ENCODE measurements around the gene PCSK5.

The PCSK5 gene

DNA sequence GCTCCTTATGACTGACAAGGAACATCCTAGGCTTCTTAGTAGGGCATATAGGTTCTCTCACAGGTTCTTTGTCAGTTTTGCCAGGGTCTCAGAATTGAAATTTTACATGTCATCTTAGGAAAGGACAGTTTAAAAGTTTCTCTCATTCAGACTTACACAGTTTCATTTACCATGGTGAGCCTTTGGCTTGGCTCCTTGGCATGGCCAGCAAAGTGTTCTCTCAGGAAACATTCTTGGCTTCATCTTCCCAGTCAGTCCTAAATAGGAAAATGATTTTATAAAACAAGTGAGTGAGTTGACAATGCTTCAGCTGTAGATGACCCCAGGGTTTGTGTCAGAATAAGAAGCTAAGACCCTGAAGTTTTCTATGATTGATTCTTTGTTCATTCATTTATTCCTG, 191.6 kb downstream of the PCSK5 start:
- DNase-seq (ENCODE audit: low read depth) = no peak

DNA sequence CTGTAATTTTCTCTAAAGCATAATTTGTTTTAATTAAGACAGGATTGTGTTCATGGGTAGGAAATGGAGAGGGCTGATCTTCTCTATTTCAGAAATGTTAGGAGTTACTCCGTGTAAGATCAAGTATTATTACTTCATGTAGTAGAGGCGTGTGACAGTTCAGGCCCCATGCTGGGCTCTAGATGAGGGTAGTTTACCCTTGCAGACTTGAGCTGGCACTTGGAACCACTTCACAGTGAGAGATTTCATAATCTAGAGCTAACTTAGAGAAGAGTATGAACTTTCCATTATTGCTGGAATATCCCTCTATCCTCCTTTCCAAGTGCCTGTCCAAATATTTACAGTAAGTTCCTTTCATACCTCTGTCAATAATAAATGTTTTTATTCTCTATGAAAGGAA, 195.1 kb downstream of the PCSK5 start:
- DNase-seq (ENCODE audit: low read depth) = no peak

DNA sequence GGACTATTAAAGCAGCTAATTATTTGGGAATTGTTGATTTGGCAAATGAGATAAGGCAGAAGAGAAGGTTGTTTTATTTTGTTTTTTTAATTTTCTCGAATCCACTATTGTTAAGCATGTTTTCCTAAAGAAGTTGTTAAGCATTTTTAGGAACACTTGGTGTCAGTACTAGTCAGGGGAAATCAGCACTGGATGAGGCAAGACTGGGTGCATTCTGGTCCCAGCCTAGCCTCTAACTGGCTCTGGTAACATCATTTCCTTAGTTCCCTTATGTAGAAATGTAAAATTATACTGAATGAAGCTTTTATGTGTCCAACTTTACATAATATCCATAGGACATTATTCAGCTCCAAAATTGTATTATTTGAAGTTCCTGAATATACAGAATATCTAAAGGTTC, 196.1 kb downstream of the PCSK5 start:
- no peak for DNase-seq (ENCODE audit: low read depth)

DNA sequence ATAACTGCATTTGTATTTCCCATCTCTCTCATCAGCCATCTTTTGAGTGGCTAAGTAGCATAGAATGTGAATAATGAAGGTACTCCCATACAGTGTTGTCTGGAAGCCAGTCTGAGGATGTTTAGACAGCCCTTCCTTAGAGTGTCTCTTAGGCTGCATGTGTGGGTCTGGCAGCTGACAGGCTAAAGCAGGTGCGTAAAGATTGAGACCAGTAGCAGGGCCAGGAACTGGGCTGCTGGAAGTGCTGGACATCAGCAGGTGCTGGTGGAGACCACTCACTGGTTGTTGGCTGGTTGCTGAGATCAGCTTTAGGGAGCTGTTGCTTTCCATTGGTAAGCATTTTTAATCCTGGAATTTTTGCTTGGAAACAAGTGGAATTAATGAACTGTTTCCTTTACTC, 197.5 kb downstream of the PCSK5 start:
- no peak for DNase-seq (ENCODE audit: low read depth)

DNA sequence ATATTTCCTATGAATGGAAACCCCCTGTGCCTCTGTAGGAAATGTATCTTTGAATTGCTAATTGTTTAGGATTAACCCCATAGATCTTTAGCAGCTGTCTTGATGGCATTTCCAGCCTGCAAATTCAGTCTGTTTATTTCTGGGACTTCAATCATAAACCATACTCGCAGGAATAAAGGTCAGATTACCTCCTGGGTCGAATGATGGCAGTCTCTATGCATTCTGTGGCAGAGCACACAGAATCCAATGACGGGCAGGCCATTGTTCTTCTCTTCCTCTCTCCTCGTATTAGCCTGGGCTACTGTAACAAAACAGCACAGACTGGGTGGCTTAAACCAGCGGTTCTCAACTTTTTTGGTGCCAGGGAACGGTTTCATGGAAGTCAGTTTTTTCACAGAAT, 199.9 kb downstream of the PCSK5 start:
- no peak for DNase-seq (ENCODE audit: low read depth)

DNA sequence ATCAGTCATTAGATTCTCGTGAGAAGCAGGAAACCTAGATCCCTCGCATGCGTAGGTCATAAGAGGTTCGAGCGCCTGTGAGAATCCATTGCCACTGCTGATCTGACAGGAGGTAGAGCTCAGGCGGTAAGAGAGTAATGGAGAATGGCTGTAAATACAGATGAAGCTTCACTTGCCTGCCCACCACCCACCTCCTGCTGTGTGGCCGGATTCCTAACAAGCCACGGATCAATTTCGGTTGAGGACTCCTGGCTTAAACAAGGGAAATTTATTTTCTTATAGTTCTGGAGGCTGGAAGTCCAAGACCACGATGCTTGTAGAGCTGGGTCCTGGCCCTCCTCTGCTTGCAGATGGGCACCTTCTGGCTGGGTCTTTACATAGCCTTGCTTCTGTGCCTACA, 200.4 kb downstream of the PCSK5 start:
- DNase-seq (ENCODE audit: low read depth) = no peak

DNA sequence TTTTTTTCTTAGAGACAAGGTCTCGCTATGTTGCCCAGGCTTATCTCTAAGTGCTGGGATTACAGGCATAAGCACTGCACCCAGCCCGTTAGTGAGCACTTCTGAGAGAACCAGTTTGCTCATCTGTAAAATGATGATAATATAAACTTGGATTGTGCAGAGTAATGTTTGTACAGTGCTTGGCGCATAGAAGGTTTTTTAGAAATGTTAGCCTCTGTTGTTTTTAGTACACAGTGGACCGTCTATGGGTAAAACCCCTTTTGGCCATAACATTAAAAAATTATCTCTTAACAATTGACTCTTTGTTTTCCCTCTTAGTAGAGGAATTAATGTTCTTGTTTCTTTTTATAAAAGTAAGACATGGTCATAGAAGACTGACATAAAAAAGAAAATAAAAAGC, 202.1 kb downstream of the PCSK5 start:
- DNase-seq (ENCODE audit: low read depth) = no peak

DNA sequence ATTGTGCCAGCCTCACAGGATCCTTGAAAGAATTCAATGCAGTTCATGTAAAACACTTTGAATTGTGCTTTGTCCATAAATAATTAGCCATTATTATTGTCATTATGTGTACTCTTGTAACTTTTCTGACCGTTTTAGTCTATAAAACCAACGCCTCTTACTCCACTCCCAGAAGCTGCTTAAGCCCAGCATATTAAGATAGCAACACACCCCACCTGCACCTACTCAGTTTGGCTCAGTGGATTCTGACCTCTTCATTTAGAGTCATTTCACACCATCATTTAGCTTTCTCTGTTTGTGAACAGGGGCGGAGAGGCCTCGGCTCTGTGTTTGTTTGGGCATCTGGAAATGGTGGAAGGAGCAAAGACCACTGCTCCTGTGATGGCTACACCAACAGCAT, 205.1 kb downstream of the PCSK5 start:
- no peak for DNase-seq (ENCODE audit: low read depth)

DNA sequence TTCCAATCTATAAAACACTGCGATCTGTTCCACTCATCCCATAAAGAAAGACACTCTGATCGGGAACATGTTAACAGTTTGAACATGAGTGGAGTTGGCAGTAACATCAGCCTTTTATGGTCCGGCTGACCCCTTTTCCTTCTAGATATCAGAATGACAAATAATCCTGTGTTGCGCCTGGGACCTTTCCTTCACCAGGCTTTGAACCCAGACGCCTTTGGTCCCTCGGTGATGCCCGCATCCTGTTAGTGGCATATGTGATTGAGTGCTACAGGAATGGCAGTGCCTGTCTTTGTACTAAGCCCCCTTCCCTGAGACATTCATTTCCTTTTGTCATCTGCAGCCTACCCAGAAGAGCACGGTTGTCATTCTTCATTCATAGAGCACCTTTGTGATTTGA, 209.0 kb downstream of the PCSK5 start:
- DNase-seq (ENCODE audit: low read depth) = no peak

DNA sequence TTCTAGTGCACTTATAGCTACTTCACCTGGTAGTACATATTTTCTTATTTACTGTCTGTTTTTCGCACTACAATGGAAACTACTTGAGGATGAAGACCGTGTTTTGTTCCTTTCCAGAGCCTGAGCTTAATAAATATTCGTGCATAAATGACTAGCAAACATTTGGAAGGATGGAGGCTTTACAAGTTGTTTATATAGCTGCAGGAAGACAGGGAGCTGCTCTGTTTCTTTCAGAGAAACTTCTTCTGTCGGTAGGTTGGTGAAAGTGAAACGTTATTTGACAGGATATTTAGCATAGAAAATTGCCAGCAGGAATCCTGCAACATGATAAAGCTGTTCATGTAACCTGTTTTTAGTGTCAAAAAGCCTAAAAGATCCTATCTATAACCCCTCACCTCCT, 210.6 kb downstream of the PCSK5 start:
- no peak for DNase-seq (ENCODE audit: low read depth)

DNA sequence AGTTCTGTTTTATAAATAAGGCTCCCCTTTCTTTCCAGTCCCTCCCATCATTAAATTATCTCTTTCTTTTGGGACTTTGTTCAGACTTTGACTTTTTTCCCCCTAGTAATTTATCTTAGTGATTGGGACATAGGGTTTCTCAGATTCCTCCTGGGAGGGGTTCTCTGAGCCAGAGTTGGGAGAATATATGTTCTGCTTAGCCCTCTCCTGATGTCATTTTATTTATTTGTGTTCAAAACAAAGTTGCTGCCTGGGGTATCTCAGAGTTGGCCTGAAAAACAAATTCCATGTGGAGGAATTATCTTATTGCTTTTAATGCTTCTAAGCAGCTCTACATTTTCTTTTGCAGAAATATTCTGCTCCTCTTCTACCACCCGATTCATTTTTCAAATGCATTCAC, 211.0 kb downstream of the PCSK5 start:
- no peak for DNase-seq (ENCODE audit: low read depth)

DNA sequence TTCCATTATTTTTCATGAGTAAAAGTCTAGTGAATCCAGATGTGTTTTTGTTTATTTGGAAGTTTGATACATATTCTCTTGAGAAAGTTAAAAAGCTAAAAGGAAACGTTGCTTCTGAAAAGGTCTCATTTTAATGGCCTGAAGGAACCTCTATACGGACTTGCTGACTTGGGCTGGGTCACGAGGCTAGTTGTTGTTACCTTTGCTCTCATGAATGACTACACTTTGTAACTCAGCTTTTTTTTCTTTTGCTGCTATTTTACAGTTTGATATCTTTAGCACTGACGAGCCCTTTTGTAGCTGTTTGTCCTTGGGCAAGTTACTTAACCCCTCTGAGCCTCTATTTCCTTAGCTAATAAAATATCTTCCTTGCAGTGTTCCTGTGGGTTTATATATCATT, 211.5 kb downstream of the PCSK5 start:
- no peak for DNase-seq (ENCODE audit: low read depth)

DNA sequence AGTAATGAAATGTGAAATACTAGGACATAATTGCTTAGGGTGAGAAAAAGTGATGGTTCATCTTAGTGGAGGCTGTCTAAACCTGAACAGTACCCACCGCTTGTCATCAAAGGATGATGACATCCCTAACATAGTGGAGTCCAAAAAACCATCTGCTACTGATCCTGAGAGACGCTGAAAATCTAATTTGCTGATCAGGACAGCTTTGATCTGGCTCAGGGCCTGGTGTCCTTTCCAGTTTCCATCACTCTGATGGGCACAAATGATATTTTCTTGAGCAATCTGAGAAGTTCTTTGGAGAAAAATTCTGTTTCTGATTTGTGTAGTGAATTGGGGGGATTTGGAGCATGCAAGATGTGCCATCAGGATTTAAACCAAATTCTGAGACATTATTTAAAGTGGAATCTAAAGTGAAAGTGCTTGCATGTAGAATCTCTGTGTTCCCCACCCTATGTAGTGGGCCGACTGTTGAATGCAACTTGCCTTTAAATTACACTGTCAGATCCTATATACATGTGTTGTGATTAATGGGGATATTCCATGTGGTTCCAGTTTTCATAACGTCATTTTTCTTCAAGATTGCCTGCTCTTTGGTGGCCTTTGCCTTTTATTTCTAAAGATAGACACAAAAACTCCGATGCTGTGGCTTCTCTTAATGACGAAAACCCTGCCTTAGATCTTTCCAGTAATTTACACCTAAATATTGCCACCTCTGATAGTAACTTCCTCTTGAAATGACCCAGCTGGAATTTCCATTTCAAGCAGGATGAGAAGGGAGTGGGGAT, 213.2 kb downstream of the PCSK5 start:
- DNase-seq (ENCODE audit: low read depth) = no peak

DNA sequence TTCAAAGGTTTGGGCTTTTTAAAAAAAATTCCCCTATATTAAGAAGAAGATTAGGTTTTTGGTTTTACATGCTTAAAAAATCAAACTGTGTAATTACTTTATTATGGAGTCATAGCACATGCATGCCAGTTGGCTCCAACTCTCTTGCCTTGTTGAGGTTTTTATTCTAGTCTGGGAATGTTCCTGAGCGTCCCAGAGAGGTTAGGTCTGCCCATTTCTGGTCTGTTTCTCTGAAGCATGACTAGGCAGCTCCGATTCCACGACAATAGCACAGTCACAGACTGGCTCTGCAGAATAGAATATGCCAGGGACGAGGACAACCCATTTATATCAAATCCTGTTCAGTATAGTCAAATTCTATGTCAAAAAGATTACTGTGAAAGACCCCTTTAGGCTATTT, 217.0 kb downstream of the PCSK5 start:
- no peak for DNase-seq (ENCODE audit: low read depth)

DNA sequence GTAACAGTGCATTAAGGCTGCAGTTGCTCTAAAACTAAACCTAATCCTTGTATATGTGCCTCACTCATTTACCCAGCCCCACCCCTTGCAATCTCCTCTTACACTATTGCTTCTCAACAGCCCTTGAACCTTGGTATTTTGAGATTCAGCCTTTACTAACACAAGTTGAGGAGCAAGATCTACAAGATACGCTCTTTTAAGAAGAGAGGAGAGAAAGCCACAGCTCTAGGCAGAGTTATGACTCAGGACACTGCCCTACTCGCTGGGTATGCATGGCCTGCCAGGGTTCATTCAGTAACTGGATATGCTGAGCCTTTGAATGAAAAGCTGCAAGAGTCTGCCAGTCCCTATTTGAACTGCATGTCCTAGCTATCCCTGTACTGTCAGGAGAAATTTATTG, 219.5 kb downstream of the PCSK5 start:
- DNase-seq (ENCODE audit: low read depth) = no peak

DNA sequence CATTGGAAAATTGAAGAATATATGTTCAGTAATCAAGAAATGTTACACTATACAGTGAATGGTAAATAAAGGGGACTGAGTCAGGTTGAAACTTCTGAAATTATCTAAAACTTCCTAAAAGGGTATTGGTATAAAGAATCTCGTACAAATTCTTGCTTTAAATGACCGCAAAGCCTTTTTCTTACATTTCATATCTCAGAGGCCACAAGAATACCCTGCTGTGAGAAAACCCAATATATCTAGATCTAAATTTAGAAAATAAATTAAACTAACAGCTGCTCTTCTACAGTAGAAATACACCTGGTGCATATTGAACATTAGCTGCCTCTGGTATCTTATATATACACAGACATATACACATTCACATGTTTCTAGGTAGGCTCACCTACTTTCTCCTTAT, 221.7 kb downstream of the PCSK5 start:
- DNase-seq (ENCODE audit: low read depth) = no peak

DNA sequence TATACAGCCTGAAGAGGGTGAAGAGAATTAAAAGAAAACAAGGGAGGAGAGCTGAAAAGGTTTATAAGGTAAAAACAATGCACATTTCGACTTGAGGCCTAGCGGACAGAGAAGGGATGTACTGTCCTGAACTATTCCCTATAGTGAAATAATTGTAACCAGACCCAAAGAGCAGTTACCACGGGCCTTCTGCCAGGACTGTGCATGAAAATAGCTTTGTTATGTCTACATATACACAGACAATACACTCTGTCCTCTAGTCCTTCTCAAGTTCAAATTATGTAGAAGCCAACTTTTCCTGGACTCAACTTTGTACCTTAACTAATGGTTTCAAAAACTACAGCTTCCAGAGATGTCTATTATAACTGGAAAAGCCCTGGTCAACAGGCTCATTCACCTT, 223.7 kb downstream of the PCSK5 start:
- no peak for DNase-seq (ENCODE audit: low read depth)

DNA sequence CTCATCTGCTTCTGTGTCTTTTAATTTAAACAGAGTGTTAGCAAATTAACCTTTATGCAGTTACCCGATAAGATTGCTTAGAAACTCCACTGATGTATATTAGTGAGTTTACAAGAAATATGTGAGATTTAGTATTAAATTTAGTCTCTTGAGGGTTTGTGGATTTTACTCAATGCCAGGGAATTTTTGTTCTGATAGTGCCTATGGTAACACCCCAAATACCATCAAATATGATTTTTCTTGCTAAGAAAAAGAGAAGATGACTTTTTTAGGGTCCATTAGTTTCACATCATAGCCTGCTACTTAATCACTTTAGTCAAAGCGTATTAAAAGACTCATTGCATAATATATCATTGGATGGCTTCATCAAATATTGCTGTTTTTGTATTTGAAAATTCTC, 224.9 kb downstream of the PCSK5 start:
- DNase-seq (ENCODE audit: low read depth) = no peak

DNA sequence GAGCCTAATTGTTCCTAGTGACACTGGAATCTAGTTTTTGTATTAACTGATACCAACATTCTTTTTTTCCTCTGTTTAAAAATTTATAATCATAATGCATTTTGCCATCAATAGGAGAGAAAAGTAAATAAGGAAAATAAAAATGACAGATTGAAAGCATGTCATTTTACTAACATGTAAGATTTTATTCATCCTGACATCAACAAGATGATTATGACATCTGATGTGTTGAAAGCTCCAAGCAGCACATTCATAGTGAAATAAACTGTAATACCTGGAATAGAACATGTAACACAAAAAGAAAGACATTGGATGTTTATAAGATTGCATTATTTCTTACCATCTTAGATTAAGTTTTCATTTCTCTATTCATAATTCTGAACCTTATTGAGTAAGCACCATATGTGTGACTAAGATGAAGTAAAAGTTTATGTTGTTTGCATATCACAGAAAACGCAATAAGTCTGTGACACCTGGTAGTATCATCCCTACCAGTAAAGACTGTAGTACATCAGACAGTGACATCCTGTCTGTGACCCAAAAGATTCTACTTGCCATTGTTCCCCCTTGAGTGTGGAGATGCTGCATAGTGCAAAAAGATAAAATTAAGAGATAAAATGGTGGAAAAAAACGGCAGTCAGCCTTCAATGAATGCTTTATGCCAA, 225.6 kb downstream of the PCSK5 start:
- DNase-seq (ENCODE audit: low read depth) = no peak

DNA sequence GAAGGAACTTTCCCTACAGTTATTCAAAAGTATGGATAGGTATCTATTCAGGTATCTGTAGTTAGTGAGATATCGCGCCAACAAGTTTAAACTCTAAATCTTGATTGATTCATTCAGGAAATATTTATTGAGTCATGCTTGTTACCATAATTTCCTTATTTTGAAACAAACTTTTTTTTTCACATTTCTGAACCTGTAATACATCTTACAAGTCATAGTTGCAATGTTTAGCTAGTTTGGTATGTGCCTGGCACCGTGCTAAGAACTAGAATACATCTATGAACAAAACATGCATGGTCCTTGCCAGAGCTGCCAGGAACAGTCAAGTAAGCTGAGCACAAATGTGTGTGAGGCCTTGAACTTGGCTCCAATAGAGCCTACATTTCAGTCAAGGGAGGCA, 226.4 kb downstream of the PCSK5 start:
- no peak for DNase-seq (ENCODE audit: low read depth)

DNA sequence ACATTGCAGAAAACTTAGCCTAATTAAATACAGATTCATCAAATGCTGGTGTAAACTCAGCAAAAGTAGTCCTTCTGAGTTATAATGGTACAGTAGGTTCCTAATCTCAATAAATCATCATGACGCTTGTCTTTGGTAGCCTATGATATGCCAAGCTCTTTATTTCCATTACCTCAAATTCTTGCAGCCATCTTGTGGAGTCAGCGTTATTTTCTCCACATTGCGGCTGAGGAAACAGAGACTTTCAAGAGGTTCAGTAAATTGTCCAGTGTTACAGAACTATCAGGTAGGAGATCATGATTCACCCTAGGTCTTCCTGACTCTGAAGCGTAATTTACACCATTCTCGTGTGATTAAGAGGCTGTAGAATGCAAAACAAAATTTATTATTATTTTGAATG, 237.2 kb downstream of the PCSK5 start:
- no peak for DNase-seq (ENCODE audit: low read depth)

DNA sequence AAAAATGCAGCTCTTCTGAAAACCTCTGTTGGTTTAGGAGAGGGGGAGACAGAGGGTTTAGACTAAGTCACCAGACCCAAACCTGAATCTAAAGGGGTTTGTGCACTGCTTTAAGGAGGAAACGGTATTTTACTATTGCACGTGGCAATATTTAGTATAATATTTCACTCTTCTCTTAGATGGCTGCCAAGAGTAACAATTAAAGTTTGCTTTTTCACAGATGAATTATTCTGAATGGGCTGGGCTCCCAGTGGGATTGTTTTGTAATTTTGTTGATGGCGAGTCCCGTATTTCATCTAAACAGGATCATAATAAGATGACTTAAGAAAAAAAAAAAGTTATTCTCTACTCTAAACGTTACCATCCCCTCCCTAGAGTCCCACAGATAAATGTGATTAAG, 245.4 kb downstream of the PCSK5 start:
- DNase-seq (ENCODE audit: low read depth) = no peak

DNA sequence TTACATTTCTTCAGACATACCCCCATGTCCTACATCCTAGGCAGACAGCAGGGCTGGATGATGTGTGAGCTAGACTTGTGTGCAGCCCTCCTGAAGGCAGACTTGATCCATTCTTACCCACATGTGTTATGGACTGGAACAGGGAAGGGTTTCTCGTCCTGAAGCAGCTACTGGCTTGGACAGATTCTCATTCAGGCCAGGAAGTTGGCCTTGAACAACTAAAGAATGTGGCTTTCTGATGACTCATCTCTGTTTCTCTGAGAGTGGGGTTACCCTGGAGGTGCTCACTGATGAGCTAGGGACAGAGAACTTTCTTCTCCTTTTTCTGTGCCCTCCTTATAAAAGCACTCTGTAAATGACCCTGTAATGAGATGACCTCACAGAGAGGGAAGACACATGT, 246.5 kb downstream of the PCSK5 start:
- no peak for DNase-seq (ENCODE audit: low read depth)

DNA sequence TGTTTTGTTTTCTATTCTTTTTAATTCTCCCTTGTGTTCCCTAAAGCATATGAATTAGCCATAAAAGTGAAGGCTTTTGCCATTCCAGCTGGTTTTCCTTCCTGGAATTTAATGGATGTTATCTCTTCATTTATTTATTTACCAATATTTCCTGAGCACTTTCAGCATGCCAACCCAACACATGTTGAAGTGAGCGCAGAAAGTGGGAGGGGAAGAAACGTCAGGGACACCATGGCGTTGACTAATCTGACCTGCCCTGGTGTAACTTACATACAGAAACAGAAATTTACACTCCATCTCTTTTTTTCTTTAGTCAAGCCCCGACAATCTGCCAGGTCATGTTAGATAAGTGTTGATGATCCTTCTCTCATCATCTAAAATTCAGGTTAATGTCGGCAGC, 247.5 kb downstream of the PCSK5 start:
- no peak for DNase-seq (ENCODE audit: low read depth)
